ENCODE measurements around the gene TTLL10.

TTLL10 gene

GRCh38 chr1:1240822-1241587 is 67.3 kb downstream of the TTLL10 start:
- no peak for FAIRE-seq
- DNase-seq (ENCODE audit: insufficient read length), result no peak
- TF ChIP-seq TAF1 (IDR thresholded peaks at IDR 0.05; ENCODE audit: borderline replicate concordance, low read depth, low read length) (no peak), POLR2A (IDR thresholded peaks at IDR 0.05; ENCODE audit: low read depth, low read length) (no peak), POLR2AphosphoS5 (IDR thresholded peaks at IDR 0.05; ENCODE audit: low read depth, low read length) (no peak)

DNA sequence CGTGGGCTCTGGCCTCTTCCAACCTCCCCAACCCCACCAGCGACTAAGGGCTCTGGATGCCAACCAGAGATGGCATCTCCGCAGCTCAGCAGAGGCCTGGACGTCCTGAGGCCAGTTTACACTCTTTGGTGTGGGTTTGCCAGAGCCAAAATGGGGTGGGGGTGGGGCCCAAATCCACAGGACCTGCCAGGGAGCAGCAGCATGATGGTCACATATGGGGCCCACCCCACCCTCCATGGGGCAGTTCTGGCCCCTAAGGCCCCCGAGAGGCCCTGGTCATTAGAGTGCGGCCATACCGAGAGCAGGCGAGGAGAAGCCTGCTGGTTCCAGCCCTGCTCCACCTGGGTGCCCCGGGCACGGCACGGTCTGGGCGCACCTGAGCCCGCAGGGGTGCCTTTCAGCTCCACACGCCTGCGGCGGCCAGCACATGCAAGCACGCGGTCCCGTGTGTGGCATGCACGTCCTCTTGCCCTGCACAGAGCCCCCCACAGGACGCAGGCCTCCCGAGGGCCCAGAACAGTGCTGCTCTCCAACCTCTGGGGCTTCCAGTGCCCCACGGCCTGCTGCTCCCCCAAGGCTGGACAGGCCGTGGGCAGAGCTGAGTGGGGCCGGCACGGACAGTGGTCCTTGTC is 68.0 kb downstream of the TTLL10 start:
- FAIRE-seq, result no peak
- TF ChIP-seq POLR2A (IDR thresholded peaks at IDR 0.05; ENCODE audit: low read depth, low read length), result no peak
- TF ChIP-seq POLR2AphosphoS5 (IDR thresholded peaks at IDR 0.05; ENCODE audit: low read depth, low read length), result no peak
- TF ChIP-seq TAF1 (IDR thresholded peaks at IDR 0.05; ENCODE audit: borderline replicate concordance, low read depth, low read length), result no peak
- no peak for DNase-seq (ENCODE audit: insufficient read length)

GRCh38 chr1:1242461-1243265 is 69.0 kb downstream of the TTLL10 start:
- DNase-seq (ENCODE audit: insufficient read length) (no peak), FAIRE-seq (no peak)
- TF ChIP-seq TAF1 (IDR thresholded peaks at IDR 0.05; ENCODE audit: borderline replicate concordance, low read depth, low read length) (no peak), POLR2A (IDR thresholded peaks at IDR 0.05; ENCODE audit: low read depth, low read length) (no peak), POLR2AphosphoS5 (IDR thresholded peaks at IDR 0.05; ENCODE audit: low read depth, low read length) (no peak)

DNA sequence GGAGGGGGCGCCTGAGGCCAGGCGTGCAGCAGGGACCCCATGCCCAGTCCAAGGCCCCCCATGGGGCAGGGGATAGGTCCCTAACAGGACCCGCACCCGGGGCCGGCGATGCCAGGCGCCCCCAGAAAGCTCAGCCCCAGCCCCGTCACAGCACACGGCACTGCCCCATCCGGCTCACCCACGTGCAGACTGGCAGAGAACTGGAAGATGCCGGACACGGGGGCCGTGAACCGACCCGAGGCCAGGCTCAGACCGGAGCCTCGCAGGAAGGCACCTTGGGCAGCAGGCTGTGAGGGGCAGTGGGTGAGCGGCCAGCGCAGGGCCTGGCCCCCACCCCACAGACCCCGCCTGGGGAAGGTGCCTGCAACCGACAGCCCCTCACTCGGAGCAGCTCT is 69.6 kb downstream of the TTLL10 start:
- no peak for FAIRE-seq
- TF ChIP-seq POLR2AphosphoS5 (IDR thresholded peaks at IDR 0.05; ENCODE audit: low read depth, low read length) (no peak), TAF1 (IDR thresholded peaks at IDR 0.05; ENCODE audit: borderline replicate concordance, low read depth, low read length) (no peak), POLR2A (IDR thresholded peaks at IDR 0.05; ENCODE audit: low read depth, low read length) (no peak)
- no peak for DNase-seq (ENCODE audit: insufficient read length)

DNA sequence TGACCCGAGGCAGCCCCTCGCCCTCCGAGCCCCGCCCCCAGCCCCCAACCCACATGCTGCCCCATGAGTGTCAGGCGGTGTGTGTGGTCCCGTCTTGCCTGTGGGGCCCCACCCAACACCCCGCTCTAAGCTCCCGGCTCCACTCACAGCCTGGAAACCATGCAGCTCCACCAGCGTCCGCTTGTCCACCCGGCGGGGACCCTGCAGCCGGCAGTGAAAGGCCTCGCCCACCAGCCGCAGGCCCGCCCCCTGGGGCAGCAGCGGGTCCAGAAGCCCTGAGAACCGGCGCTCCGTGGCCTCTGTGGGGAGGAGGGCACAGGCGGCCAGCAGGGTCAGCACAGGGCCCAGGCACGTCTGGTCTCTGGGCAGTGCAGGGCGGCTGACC is 70.1 kb downstream of the TTLL10 start:
- DNase-seq (ENCODE audit: insufficient read length) (no peak), FAIRE-seq (no peak)
- no peak for TF ChIP-seq POLR2A (IDR thresholded peaks at IDR 0.05; ENCODE audit: low read depth, low read length)
- no peak for TF ChIP-seq TAF1 (IDR thresholded peaks at IDR 0.05; ENCODE audit: borderline replicate concordance, low read depth, low read length)
- no peak for TF ChIP-seq POLR2AphosphoS5 (IDR thresholded peaks at IDR 0.05; ENCODE audit: low read depth, low read length)

GRCh38 chr1:1244192-1244811 is 70.6 kb downstream of the TTLL10 start:
- FAIRE-seq, result no peak
- TF ChIP-seq POLR2A (IDR thresholded peaks at IDR 0.05; ENCODE audit: low read depth, low read length), result no peak
- TF ChIP-seq TAF1 (IDR thresholded peaks at IDR 0.05; ENCODE audit: borderline replicate concordance, low read depth, low read length), result no peak
- TF ChIP-seq POLR2AphosphoS5 (IDR thresholded peaks at IDR 0.05; ENCODE audit: low read depth, low read length), result no peak
- no peak for DNase-seq (ENCODE audit: insufficient read length)

- DNase-seq (ENCODE audit: insufficient read length), result no peak
- no peak for FAIRE-seq
- TF ChIP-seq POLR2AphosphoS5 (IDR thresholded peaks at IDR 0.05; ENCODE audit: low read depth, low read length) (no peak), TAF1 (IDR thresholded peaks at IDR 0.05; ENCODE audit: borderline replicate concordance, low read depth, low read length) (no peak), POLR2A (IDR thresholded peaks at IDR 0.05; ENCODE audit: low read depth, low read length) (no peak)
These were observed 71.6 kb downstream of the TTLL10 start for GRCh38 chr1:1245178-1245816.

- no peak for DNase-seq (ENCODE audit: insufficient read length)
- no peak for FAIRE-seq
- no peak for TF ChIP-seq TAF1 (IDR thresholded peaks at IDR 0.05; ENCODE audit: borderline replicate concordance, low read depth, low read length)
- TF ChIP-seq POLR2AphosphoS5 (IDR thresholded peaks at IDR 0.05; ENCODE audit: low read depth, low read length), result no peak
- TF ChIP-seq POLR2A (IDR thresholded peaks at IDR 0.05; ENCODE audit: low read depth, low read length), result no peak
These were observed 72.3 kb downstream of the TTLL10 start for GRCh38 chr1:1245817-1246576.

GRCh38 chr1:1246577-1247340 is 73.1 kb downstream of the TTLL10 start, which contains the start of gene C1QTNF12:
TSS of gene C1QTNF12 (minus strand) at chr1:1246722. CDS start at chr1:1246690, 32 bp downstream.
- DNase-seq (ENCODE audit: insufficient read length) (no peak), FAIRE-seq (no peak)
- TF ChIP-seq TAF1 (IDR thresholded peaks at IDR 0.05; ENCODE audit: borderline replicate concordance, low read depth, low read length) (no peak), POLR2AphosphoS5 (IDR thresholded peaks at IDR 0.05; ENCODE audit: low read depth, low read length) (no peak), POLR2A (IDR thresholded peaks at IDR 0.05; ENCODE audit: low read depth, low read length) (no peak)
